NCI-H1105 (cell line): ENCODE results near the gene PRDM16.
A peak's percentile ranks its signal among the peaks of the same experiment; 100 is the strongest.

Experiments
- DNase-seq: peaks from one replicate; lab custom pipeline; 2025; lab: John Stamatoyannopoulos, UW

Gene PRDM16

DNA sequence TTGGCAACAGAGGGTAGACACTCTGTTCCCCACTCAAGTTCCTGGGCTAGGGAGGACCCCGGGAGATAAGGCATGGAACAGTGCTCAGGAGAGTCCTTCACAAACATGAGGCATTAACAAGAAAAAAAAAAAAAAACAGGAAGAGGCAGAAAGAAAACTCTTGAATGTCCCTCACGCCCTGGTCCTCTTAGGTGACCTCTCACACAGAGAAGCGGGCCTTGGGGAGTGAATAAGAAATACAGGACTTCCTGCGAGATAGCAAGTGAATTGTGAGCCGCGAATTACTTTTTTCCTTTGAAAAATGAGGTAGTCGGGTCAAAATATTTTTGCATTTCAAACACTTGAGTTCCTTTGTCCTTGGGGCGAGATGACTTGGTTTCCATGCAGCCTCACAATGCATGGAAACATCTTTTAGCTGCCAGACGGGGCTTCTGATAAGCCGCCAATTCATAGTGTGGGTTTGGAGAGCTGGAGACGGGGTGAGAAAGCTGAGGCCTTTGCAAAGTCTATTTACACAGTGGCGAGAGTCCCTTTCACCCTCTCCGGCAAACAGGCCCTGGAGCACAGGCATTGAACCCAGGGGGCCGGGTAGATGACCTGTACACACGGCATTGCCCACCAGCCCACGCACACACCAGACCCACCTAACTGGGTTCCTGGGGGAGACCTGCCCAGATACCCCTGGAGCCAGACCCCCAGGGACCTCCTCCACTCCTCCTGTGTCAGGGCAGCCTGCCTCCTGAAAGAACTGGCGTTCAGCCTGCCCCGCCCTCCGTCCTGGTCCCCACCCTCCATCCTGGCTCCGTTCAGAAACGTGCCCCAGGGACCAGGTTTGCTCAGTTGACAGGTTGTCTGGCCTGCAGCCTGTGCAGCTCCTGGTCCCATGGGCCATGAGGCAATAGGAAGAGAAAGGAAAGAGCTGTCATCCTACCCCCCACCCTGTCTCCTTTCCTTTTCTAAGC, 192.3 kb downstream of the PRDM16 start:
- no peak for DNase-seq

DNA sequence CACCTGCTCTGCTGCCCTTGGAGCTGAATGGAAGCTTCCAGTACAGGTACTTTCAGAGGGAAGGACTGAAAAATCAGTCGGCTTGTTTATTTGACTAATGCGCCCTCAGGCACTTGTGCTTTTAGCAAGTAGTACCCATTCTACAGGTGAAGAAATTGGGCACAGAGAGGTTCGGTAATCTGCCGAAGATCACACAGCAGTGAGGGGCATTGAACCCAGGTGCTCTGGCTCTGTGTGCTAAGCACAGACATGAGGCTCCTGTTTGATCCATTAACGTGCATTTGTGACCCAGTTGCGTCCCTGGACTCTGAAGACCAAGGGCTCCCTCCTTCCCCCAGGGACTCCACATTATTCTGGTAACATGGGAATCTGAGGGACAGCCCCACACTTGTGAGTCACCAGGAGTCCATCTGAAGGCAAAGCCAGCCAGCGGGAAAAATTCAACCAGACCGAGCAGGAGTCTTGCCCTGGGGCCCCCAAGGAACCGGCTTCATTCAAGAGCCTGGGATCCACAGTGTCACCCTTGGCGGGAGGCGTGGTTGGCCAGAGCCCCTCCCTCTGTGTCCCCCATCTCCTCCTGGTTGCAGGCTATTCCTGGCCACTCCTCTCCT, 193.1 kb downstream of the PRDM16 start:
- DNase-seq, result no peak

- DNase-seq, result no peak
Measured at GRCh38 chr1:3262681-3263286, 193.8 kb downstream of the PRDM16 start.

DNA sequence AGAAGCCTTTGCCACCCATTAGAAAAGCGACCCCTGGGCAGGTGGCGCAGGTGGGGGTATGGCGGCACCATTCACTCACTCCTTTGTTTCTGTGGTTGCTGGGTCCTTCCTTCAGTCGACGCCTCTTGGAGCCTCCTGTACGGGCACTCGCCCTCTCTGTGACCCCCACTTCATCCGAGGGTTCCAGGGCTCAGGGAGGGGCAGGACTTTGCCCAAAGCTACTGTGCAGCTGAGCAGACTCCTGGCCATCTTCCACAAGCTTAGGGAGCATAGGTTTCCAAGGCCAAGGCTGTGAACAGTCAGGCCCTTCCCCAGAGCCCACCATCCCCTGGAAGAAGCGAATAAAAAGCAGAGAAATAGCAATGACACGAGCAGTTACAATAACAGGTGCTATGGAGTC, 194.8 kb downstream of the PRDM16 start:
- no peak for DNase-seq

GRCh38 chr1:3264456-3264855, 195.5 kb downstream of the PRDM16 start:
- no peak for DNase-seq

DNA sequence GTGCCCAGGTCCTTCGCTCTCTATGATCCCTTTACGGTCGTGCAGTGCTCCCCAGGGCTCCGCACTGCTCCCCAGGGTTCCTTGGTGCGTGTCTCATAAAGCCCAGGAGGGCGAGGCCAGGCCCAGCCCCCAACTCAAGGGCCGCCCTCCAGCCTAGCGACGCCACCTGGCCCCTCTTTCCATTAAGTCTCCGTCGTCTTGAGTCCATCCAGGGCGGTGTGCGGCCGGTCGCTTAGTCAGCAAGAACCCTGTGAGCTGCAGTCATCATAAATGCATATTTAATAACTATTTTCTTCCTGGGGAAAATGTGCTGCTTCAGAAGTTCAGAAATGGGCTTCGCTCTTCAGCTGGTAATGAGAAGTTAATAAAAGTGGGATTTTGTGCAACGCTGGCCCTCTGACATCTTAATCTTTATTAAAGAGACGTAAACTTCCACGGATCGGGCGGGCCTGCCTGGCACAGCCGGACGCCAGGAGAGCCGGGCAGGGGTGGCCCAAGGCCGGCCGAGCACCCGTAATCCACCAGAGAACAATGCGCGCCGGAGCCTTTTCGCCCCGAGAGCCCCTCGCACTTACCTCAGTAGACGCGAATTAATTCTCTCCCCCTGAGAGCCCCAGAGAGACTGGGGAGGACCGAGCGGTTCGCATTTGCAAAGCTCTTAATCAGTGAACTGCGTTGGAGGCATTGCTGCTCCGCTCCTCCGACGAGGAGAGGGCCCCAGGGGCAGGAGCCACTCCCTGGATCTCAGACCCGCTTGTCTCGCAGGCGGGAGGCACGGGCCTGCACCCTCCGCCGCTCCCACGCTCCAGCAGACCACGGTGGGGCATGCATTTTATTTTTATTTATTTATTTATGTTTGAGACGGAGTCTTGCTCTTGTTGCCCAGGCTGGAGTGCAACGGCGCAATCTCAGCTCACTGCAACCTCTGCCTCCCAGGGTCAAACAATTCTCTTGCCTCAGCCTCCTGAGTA, 197.1 kb downstream of the PRDM16 start:
- no peak for DNase-seq

DNA sequence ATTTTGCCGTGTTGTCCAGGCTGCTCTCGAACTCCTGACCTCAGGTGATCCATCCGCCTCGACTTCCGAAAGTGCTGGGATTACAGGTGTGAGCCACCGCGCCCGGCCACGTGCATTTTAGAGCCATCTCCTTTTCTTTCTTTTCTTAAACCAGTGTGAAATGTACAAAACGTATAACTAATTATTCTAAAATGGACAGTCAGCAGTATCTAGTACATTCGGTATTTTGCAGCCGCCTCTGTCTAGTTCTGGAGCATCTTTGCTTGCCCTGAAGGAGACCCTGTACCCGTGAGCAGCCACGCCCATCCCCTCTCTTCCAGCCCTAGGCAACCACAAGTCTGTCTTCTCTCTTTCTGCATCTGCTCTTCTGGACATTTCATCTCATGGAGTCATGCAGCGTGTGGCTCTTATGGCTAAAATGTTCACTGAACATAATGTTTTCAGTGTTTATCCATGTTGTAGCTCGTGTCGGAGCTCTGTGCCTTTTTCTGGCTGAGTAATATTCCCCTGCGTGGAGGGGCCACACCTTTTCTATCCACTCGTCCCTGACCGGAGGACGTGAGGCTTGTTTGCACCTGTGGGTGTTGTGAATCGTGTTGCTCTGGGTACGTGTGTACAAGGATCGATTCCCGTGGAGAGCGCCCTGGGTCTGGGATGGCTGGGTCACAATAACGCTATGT, 198.0 kb downstream of the PRDM16 start:
- DNase-seq, result no peak

- DNase-seq, result no peak
Measured at GRCh38 chr1:3267550-3268270, 198.7 kb downstream of the PRDM16 start.

- DNase-seq, result no peak
Measured at GRCh38 chr1:3268281-3268680, 199.3 kb downstream of the PRDM16 start.

- no peak for DNase-seq
Measured at GRCh38 chr1:3270403-3271245, 201.6 kb downstream of the PRDM16 start.

DNA sequence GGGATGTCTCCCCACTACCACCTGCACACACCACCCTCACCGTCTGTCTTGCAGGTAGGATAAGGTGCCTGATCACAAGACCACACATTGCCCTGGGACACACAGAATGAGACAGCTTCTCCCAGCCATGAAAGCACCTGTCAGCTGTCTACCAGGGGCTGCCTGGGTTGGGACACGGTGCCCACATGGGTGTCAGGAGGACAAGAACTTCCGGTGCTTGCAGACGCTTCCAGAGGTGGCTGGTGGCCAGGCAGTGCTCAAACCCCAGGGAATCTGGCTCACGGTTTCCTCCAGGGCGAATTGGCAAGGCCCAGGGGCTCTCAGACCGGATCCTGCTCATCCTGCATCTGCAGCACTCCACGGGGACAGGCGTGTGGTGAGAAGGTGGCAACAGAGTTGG, 202.9 kb downstream of the PRDM16 start:
- DNase-seq, result no peak

DNA sequence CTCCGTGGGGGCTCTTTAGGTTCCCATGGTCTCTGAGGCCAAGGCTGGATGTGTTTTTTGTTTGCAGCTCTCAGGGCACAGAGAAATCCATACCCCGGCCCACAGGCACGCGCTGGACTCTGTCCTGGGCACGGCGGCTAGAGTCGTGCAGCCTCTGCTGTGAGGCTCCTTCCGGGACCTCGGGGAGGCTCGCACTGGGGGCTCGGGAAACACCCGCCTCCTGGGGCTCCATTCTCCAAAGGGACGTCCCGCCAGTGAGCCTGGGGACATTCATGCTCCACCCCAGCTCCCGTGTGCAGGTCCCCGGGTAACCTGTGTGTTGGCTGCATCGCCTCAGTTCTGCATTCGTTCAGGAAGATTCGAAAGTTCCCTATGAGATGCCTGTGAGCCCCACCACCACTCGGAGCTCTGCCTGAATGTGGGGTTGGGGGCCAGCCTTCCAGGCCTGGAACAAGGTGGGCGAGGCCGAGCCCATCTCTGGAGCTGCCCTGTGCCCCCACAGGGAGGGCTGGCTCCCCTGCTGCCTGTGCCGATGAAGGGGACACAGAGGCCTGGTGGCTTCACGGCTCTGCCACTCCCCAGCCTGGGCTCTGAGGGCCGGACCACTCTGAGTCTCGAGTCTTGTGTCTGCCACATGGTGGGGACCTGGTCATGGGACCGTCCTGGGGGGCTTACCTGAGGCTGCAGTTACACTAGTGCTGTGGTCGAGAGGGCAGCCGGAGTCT, 203.5 kb downstream of the PRDM16 start:
- DNase-seq, result no peak

DNA sequence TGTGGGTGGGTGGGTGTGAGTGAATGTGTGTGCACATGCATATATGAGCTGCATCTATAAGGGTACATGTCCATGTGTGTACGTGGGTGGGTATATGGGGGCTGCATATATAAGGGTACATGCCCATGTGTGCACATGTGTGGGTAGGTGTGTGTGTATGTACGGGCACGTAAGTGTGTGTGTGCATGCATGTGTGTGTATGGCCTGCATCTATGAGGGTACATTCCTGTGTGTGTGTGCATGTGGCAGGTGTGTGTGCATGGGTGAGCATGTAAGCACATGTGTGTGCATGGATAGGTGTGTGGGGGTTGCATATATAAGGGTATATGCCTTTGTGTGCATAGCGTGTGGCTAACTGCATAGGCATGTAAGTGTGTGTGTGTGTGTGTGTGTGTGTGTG, 204.4 kb downstream of the PRDM16 start:
- no peak for DNase-seq

DNA sequence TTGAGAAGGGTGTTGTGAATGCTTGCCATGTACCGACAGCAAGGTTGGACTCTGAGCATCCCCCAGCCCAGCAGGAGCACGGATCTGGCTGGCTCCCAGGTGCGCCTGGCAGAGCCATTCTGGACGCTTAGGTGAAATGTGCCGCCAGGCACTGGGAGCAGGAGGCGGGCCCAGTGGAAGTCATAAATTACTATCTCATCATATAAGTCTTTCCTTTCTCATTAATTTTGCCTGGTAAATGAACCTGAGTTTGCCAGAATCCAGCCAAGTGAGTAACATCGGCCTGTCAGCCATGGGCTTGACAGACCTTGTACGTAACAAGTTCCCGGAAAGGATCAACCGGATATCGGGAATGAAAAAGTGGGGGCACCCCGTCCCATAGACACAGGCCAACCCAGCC, 206.0 kb downstream of the PRDM16 start:
- peak; percentile 76 for DNase-seq

DNA sequence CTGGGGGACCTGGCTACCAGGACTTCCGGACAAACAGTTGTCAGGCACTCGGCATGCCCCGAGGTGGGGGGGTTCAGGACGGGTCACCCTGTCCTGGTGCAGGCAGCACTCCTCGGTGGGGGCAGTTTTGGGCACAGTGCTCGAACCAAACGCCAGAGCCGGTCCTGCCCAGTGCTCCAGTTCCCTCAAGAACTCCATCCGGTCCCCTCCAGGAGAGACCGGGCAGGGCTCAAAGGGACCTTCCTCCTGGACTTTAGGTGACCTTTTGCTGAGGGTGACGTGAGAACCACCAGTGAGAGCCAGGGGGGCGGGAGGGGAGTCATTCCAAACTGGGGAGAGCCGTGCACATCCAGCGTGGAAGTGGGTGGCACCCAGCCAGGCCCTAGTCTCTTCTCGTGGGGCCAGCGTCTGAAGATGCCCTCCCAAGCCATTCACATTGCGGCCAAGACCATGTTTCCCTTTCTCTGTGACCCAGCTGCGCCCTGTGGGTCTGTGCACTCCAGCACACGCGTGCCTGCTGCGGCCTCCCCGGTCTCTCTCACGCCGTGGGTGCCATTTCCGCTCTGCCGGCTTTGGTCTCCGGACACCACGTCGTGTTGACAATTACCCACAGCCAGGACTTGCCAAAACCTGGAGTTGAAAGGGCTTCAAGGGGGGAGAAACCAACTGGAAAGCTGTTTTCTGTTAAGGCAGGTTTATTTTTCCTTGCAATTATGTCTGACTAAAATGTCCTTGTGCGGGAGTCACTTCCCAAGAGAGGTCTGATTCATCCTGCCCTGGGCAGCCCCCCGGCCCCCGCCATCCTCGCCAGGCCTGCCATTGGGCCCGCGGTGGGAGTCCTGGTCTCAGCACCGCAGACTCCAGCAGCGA, 206.7 kb downstream of the PRDM16 start:
- no peak for DNase-seq

DNA sequence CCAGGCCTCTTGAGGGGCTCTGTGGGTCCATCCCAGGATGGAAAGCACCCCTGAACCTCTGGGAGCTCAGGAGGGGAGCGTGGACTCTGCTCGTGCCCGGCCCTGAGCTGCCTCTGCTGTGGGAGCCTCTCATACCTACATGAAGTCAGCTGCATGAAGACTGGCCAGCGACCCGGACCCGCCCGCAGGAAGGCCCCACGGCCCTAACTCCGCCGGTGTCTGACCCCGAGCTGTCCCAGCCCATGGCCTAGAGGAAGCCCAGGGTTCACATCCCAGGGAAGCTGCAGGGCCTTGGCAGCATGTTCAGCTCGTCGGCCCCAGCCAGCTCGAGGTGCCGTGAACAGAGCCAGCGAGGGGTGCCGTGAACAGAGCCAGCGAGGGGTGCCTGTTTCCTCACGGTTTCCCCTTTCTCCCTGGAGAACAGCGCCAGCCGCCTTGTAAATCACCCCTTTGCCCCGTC, 207.4 kb downstream of the PRDM16 start:
- no peak for DNase-seq

DNA sequence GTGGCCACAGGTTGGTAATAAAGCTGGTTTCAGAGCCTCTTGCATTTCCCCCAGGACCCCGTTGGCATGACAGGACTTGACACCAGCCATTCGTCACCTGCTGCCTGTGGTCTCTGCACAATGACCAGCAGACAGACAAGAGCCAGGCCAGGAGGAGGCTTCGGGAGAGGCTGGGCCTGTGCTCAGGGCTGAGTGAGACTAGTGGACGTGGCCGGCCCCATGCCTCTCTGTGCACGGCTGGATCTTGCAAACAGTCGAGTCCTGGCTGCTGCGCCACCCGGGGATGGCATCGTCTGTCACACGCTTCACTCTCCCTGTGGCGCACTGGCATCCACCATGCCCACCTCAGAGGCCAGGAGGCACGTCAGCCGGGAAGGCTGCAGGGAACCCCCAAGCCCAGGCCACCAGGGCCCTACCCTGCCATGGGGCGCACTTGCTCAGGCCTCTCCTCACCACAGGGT, 208.0 kb downstream of the PRDM16 start:
- DNase-seq, result no peak

DNA sequence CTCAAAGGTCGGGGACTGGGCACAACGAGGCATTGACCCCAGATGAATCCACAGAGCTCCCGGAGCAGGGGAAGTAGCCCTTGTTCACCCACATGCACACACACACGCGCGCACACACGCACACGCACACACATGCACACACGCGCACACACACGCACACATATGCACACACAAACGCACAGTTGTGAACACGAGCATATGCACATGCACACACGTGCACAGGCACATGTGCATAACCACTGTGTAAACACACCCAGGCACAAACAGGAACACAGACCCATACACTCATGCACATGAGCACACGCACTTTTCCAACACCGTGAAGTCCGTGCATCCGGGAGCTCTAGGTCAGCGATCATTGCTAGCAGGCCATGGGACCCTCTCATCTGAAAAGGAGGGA, 208.6 kb downstream of the PRDM16 start:
- no peak for DNase-seq
